Measurements from ENCODE around the gene TEX52.

DNA sequence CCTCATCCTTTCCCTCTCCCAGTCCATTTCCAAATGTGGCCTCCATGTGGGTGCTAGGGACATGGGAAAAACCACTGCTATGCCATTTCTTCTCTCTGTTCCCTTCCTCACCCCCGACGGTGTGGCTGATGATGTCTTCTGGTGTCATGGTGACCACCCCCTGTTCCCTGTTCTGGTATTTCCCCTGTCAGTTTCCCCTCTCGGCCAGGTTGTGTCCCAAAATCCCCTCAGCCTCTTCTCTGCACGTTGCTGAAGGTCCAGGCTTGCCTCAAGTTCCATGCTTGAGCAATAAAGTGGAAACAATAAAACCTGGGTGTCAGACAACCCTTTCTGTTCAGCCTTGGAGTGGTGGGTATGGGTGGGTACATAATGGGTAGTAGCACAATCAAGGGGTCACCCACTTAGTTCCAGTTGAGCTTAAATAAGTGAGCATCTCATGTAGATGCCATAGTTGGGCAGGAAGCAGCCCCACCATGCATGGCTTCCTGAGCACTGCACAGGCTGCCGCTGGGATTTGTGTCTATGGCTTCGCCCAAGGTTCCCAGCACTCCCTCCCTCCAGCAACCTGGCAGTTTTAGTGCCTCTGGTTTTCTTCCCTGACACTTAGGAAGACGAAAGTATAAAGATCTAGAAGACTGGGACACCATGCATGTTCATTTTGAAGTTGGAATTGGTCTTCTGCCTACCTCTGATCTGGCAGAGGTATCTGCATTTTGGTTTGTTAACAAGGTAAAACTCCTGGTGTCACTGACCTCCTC, 53.0 kb downstream of the TEX52 start:
- no peak for TF ChIP-seq POLR2A (IDR thresholded peaks at IDR 0.05)
- TF ChIP-seq, protein P1, sequence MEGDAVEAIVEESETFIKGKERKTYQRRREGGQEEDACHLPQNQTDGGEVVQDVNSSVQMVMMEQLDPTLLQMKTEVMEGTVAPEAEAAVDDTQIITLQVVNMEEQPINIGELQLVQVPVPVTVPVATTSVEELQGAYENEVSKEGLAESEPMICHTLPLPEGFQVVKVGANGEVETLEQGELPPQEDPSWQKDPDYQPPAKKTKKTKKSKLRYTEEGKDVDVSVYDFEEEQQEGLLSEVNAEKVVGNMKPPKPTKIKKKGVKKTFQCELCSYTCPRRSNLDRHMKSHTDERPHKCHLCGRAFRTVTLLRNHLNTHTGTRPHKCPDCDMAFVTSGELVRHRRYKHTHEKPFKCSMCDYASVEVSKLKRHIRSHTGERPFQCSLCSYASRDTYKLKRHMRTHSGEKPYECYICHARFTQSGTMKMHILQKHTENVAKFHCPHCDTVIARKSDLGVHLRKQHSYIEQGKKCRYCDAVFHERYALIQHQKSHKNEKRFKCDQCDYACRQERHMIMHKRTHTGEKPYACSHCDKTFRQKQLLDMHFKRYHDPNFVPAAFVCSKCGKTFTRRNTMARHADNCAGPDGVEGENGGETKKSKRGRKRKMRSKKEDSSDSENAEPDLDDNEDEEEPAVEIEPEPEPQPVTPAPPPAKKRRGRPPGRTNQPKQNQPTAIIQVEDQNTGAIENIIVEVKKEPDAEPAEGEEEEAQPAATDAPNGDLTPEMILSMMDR (IDR thresholded peaks at IDR 0.05), result no peak

Measured in uterus (tissue), 2 donors.